Stimulated activated CD4-positive, alpha-beta T cell treated with anti-CD3 and anti-CD28 coated beads, Interleukin-1b, Interleukin-23, amount 100 ng/mL, for 48 hours (primary cell): ENCODE measurements around the gene ZNF365.
"Not testable (repeated sequence)": the region's sequence is repeated elsewhere in the genome, so short reads cannot be mapped to it uniquely, and the experiment has no call there.

ENCODE experiments used
- DNase-seq: peaks from one replicate; pipeline ENCODE4 v3.0.0-alpha.2; 2020

The ZNF365 gene, protein sequence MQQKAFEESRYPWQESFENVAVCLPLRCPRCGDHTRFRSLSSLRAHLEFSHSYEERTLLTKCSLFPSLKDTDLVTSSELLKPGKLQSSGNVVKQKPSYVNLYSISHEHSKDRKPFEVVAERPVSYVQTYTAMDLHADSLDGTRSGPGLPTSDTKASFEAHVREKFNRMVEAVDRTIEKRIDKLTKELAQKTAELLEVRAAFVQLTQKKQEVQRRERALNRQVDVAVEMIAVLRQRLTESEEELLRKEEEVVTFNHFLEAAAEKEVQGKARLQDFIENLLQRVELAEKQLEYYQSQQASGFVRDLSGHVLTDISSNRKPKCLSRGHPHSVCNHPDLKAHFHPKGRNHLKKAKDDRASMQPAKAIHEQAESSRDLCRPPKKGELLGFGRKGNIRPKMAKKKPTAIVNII

GRCh38 chr10:62373995-62374861 lies at the start of gene ZNF365:
ZNF365 (plus strand) TSS chr10:62374369; CDS start chr10:62376194, 1,825 bp downstream.
- peak; percentile 50 for DNase-seq

- DNase-seq: no peak
These were observed 48.0 kb upstream of the ZNF365 start for GRCh38 chr10:62326176-62326575.

- DNase-seq: no peak
These were observed 46.3 kb upstream of the ZNF365 start for GRCh38 chr10:62327885-62328284.

GRCh38 chr10:62330213-62330612 lies 44.0 kb upstream of the ZNF365 start:
- DNase-seq: no peak

DNA sequence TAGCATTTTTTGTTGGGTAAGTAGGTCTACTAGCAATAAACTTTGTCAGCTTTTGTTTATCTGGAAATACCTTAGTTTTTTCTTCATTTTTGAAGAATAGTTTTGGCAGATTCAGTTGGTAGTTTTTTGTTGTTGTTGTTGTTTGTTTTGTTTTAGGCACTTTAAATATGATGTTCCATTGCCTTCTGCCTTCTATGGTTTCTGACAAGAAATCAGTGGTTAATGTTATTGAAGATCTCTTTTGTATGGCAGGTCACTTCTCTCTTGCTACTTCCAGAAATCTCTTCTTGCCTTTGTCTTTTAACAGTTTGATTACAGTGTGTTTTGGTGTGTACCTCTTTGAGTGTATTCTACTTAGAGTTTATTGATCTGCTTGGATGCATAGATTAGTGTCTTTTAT lies 41.8 kb upstream of the ZNF365 start:
- DNase-seq: no peak

GRCh38 chr10:62333135-62333889 lies 40.9 kb upstream of the ZNF365 start:
- DNase-seq: no peak

- DNase-seq: no peak
These were observed 40.0 kb upstream of the ZNF365 start for GRCh38 chr10:62333988-62334682.

DNA sequence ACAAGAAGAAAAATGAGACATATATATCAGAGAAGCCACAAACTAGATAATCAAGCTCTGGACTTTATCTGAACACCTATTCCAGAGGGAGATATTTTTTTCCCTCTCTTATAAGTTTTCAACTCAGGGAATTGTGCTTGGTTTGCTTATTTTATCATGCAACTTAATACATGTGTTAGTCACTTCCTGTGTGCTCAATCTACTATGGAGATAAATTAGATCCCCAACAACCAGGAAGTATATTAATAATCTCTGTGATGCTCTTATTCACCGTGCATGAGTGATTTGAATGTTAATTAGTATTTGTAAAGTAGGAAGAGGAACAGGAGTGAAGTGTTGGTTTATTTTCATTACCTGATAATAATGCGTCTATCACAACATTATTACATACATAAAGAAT lies 38.8 kb upstream of the ZNF365 start:
- DNase-seq: no peak

DNA sequence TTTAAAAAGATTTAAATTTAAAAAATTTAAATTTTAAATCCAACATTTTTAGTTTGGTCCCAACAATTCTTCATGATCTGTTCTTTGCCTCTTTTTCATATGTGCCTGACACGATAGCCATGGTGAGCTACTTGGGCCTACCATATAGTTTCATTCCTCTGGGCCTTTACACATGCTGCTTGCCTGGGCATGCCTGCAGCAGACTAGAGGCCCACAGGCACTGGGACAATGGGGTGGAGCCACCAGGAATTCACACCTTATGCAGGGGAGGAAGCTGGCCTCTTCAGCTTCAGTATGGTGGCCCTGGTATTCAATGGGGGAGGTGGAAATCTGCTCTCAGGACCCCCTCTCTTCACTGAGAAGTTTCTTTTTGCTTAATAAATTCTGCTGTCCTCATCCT lies 37.8 kb upstream of the ZNF365 start:
- DNase-seq: no peak

- no peak for DNase-seq
These were observed 32.8 kb upstream of the ZNF365 start for GRCh38 chr10:62341419-62341818.

GRCh38 chr10:62343000-62343399 lies 31.2 kb upstream of the ZNF365 start:
- no peak for DNase-seq

DNA sequence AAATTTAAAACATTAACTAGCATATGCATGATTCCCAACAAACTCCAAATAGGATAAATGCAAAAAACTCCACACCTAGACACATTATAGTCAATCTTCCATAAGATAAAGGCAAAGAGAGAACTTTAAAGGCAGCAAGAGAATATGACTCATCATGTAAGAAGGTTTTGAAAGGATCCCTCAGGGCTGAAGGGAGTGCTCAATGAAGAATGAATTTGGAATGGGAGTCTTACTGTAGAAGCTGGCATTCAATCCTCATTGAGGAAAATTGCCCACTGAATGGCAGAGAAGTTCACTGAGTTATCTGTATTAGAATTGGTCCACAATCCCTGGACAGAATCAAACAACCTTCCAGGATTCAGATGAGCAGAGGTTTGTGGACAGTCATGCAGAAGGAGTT lies 26.1 kb upstream of the ZNF365 start:
- DNase-seq: no peak

DNA sequence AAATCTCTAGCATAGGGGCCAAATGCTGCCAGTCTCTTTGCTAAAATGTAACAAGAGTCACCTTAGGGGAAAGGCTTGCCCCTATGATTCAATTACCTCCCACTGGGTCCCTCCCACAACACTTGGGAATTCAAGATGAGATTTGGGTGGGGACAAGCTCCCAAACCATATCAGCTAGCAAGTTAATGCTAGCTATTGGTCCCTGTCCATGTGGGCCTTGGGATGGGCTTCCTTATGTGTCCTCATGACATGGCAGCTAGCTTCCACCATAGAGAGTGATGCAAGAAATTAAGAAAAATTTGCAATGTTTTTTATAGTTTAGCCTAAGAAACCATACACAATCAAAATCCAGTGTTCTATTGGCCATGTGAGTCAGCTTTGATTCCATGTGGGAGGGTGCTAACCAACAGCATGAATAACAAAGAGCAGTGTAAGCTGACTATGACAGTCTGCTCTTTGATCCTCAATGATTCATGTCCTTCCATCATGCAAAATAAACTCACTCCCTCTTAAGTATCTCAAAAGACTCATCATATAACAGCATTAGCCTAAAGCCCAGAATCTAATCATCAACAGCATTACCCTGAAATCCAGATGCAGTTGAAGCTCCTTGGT lies 21.7 kb upstream of the ZNF365 start:
- DNase-seq: peak; percentile 45

DNA sequence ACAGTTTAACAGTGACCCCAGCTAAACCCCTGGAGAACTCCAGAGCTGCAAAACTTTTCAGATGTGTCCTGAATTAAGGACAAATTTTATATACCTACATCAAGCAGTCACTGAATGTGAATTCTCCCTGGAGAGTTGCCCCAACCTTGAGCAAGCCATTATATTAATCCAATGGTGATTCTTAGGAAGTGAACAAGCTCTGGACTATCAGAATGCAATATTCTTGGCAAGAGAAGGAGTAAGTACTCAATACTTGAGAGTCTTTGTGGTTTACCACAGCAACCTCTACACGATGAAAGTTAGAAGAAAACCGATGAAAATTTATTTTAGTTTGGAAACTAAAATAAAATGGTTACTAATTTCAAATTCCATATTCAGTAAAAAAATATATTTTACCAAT lies 19.3 kb upstream of the ZNF365 start:
- DNase-seq: no peak

DNA sequence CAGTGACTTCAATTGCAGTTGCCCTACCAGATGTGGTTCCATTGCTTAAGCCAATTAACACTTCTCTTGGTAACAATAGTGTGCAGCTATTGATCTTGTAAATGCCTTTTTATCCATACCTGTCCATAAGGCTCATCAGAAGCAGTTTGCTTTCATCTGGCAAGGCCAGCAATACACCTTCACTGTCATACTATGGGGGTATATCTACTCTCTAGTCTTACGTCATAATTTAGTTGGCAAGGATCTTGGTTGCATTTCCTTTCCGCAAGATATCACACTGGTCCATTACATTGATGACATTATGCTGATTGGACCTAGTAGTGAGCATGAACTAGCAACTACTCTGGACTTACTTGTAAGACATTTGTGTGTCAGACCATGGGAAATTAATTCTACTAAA lies 17.7 kb upstream of the ZNF365 start:
- no peak for DNase-seq

DNA sequence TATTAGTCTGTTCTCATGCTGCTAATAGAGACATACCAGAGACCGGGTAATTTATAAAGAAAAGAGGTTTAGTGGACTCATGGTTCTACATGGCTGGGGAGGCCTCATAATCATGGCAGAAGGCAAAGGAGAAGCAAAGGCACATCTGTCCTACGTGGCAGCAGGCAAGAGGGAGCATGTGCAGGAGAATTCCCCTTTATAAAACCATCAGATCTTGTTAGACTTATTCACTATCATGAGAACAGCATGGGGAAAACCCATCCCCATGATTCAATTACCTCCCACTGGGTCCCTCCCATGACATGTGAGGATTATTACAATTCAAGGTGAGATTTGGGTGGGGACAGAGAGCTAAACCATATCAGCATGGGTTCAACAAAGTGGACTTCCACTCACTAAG lies 16.0 kb upstream of the ZNF365 start:
- not testable (repeated sequence) for DNase-seq

GRCh38 chr10:62373639-62373994 lies 552 bp upstream of the ZNF365 start:
- no peak for DNase-seq

GRCh38 chr10:62374862-62375710 lies 917 bp downstream of the ZNF365 start:
- no peak for DNase-seq

- no peak for DNase-seq
These were observed 2.2 kb downstream of the ZNF365 start for GRCh38 chr10:62376071-62377025.

DNA sequence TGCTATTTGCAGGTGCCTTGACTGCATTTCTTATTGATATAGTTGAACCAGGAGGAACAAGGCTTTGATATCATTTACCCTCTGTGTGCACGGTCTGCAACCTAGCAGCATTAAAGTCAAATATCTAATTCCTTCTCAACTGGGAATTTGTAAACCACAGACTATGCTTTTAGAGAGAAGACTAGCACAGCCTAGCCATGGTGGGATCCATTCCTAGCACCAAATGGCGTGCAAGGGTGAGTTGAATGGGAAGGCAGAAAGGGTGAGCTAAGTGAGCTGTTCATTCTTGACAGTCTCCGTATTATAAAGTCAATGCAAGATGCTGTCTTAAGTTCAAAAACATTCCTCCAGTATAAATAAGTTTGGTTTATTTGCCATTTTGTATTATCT lies 2.9 kb downstream of the ZNF365 start:
- no peak for DNase-seq
